K562 (cell line): ENCODE data around the gene BSDC1. TPM values are rescaled to one million over a fixed set of nuclear protein-coding genes. Genes with fewer than 3 reads are reported as not detected.

Source experiments
- BACH1 ChIP-seq: fragments of 200-800 bp; sonication (Bioruptor generic); IDR thresholded peaks from 2 replicates; pipeline ENCODE4 v1.6.1; 2016; ENCODE audit warnings: missing genetic modification characterization, missing compliant biosample characterization
- BCLAF1 ChIP-seq, 2 experiments: fragments of 450-650 bp in 1 of 2; IDR thresholded peaks; 2 replicates each; pipeline ENCODE4 v1.6.1; 2011 to 2017; ENCODE audit warnings: low read depth in 2 of 2, antibody characterized with exemption in 1 of 2, borderline replicate concordance in 1 of 2, low read length in 1 of 2, mild to moderate bottlenecking in 1 of 2, mixed read lengths in 1 of 2; ENCODE audit not compliant: control insufficient read depth in 1 of 2
- CREM ChIP-seq: IDR thresholded peaks from 2 replicates; pipeline ENCODE4 v1.6.1; 2014; ENCODE audit warnings: antibody characterized with exemption, low read depth
- DNMT1 ChIP-seq: fragments of 450-650 bp; IDR thresholded peaks from 2 replicates; pipeline ENCODE4 v1.6.1; 2016; ENCODE audit warnings: antibody characterized with exemption, mild to moderate bottlenecking
- ELF1 ChIP-seq: fragments of 200-800 bp; sonication (Bioruptor generic); IDR thresholded peaks from 2 replicates; pipeline ENCODE4 v1.6.1; 2016; ENCODE audit warnings: missing genetic modification characterization, missing compliant biosample characterization
- ILF3 ChIP-seq: fragments of 450-650 bp; IDR thresholded peaks from 2 replicates; pipeline ENCODE4 v1.6.1; 2018; ENCODE audit warnings: antibody characterized with exemption, mild to moderate bottlenecking, moderate library complexity, borderline replicate concordance
- MEIS2 ChIP-seq: fragments of 450-650 bp; IDR thresholded peaks from 2 replicates; pipeline ENCODE4 v1.6.1; 2014; ENCODE audit warnings: mild to moderate bottlenecking; ENCODE audit not compliant: partially characterized antibody
- MTF1 ChIP-seq: fragments of 250-450 bp; sonication (Bioruptor Pico); IDR thresholded peaks from 2 replicates; pipeline ENCODE4 v1.9.0; 2021; ENCODE audit warnings: moderate library complexity, mild to moderate bottlenecking, inconsistent platforms, borderline replicate concordance
- OTX1 ChIP-seq: fragments of 450-650 bp; formaldehyde crosslinking; IDR thresholded peaks from 2 replicates; pipeline ENCODE4 v1.4.0; 2022; ENCODE audit warnings: mild to moderate bottlenecking
- RBM39 ChIP-seq: fragments of 200-400 bp; formaldehyde crosslinking; optimal IDR thresholded peaks from 2 replicates; pipeline ENCODE3; 2018; ENCODE audit warnings: low read depth, low read length
- SMC3 ChIP-seq: conservative IDR thresholded peaks from 2 replicates; pipeline ENCODE4 v1.6.1; 2011; ENCODE audit warnings: low read depth, low read length, improper control_type of control experiment; ENCODE audit not compliant: insufficient read depth
- TAL1 ChIP-seq: fragments of 450-650 bp; IDR thresholded peaks from 2 replicates; pipeline ENCODE4 v1.6.1; 2016; ENCODE audit warnings: mild to moderate bottlenecking
- ZMIZ1 ChIP-seq, 2 experiments: fragments of 150-350 bp in 1 of 2; IDR thresholded peaks; 2 replicates each; pipeline ENCODE4 v1.6.1; 2012 to 2016; ENCODE audit warnings: low read depth in 2 of 2, low read length in 2 of 2, mild to moderate bottlenecking in 1 of 2, moderate library complexity in 1 of 2
- ZNF140 ChIP-seq: fragments of 250-450 bp; sonication (Bioruptor Pico); IDR thresholded peaks from 2 replicates; pipeline ENCODE4 v1.8.0; 2021; ENCODE audit warnings: moderate library complexity, mild to moderate bottlenecking, inconsistent platforms
- ZNF347 ChIP-seq: fragments of 450-650 bp; formaldehyde crosslinking; IDR thresholded peaks from 2 replicates; pipeline ENCODE4 v1.4.0; 2020; ENCODE audit warnings: low read depth, mild to moderate bottlenecking, moderate library complexity
- ZNF507 ChIP-seq: conservative IDR thresholded peaks from 2 replicates; pipeline ENCODE4 v1.6.1; 2017; ENCODE audit warnings: missing genetic modification characterization, missing compliant biosample characterization
- ZNF583 ChIP-seq: fragments of 250-450 bp; sonication (Bioruptor Pico); IDR thresholded peaks from 2 replicates; pipeline ENCODE4 v1.4.0; 2020
- polyA plus RNA-seq, 8 experiments: library from polyadenylated mRNA; depleted of rRNA in 4 of 8; stranded (reverse) in 5 of 8; unstranded in 3 of 8; fragments of >200 nt; fragmentation: Nextera tagmentation in 2 of 8; fragmentation: Illumina TruSeq in 1 of 8; extraction: Ambion mirVana in 2 of 8; extraction: Trizol in 1 of 8; gene quantifications; 2 replicates each; pipeline versions ENCODE4 v1.2.1 to v1.2.3, GENCODE V29; 2011 to 2014; ENCODE audit warnings: inconsistent platforms in 1 of 8, missing spikeins in 1 of 8
- total RNA-seq, 7 experiments: library from RNA; depleted of rRNA in 6 of 7; stranded (reverse); fragments of >200 nt in 6 of 7; fragmentation: Illumina TruSeq in 2 of 7; extraction: Trizol in 2 of 7; gene quantifications; 2 replicates each; pipeline versions ENCODE4 v1.2.1 to v1.2.3, GENCODE V29; 2011 to 2021; ENCODE audit warnings: low replicate concordance in 1 of 7
- TF ChIP-seq, protein P1 (sequence below): IDR thresholded peaks from 3 replicates; pipeline ENCODE4 v1.6.1; 2011; ENCODE audit warnings: borderline replicate concordance, mild to moderate bottlenecking, moderate library complexity; ENCODE audit not compliant: insufficient read length; ENCODE audit errors: extremely low read depth

The BSDC1 gene
- total and polyA plus RNA-seq, 9 of the 15 experiments (the other 6 are each of a cell fraction or from before 2014, with no cell fraction given), result 10.2 to 96.8 (median 73.1) TPM

DNA sequence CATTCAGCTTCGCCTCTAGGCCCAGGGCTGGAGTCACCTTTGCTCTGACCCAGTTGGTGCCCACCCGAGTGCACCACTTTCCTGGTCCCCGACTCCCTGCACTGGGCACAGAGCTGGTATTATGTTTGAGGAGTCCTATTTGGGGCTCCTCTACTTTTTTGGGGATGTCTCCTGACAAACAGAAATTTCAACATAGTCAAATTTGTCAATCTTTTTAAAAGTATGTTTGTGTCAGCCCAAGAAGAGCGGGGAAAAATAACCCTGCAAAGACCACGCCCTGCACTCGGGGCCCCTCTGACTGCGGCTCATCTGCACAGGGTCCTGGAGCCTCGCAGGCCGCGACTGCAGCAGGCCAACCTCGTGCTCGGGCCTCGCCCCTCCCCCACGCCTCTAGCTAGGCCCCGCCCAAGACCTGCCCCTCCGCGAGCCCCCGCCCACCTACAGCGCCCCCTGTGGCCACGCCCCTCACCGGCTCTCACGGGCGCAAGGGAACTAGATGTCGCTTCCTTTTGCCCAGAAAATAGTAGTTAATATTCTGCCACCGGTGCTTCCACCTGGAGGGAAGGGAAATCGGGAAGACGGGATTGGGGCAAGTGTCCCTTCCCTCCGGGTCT, 43.3 kb downstream of the BSDC1 start (continued):
- TF ChIP-seq, protein P1, sequence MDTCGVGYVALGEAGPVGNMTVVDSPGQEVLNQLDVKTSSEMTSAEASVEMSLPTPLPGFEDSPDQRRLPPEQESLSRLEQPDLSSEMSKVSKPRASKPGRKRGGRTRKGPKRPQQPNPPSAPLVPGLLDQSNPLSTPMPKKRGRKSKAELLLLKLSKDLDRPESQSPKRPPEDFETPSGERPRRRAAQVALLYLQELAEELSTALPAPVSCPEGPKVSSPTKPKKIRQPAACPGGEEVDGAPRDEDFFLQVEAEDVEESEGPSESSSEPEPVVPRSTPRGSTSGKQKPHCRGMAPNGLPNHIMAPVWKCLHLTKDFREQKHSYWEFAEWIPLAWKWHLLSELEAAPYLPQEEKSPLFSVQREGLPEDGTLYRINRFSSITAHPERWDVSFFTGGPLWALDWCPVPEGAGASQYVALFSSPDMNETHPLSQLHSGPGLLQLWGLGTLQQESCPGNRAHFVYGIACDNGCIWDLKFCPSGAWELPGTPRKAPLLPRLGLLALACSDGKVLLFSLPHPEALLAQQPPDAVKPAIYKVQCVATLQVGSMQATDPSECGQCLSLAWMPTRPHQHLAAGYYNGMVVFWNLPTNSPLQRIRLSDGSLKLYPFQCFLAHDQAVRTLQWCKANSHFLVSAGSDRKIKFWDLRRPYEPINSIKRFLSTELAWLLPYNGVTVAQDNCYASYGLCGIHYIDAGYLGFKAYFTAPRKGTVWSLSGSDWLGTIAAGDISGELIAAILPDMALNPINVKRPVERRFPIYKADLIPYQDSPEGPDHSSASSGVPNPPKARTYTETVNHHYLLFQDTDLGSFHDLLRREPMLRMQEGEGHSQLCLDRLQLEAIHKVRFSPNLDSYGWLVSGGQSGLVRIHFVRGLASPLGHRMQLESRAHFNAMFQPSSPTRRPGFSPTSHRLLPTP, result no peak
- TF ChIP-seq ZNF140 (CRISPR knock-in tag) (0 out of 2 replicates have a peak, but pooled peaks have one; percentile 42), ZNF347 (no peak), ILF3 (no peak), BACH1 (no peak), ZNF507 (tag) (no peak), MEIS2 (no peak), TAL1 (no peak), CREM (peak; percentile 41; the same call in 1 of the 2 replicates), DNMT1 (no peak), RBM39 (no peak), SMC3 (no peak), BCLAF1 (IDR thresholded peaks at IDR 0.05; ENCODE audit: borderline replicate concordance in 1 of 2, control insufficient read depth in 1 of 2, low read depth in 2 of 2, low read length in 1 of 2) (no peak), OTX1 (CRISPR knock-in tag) (0 out of 2 replicates have a peak, but pooled peaks have one; percentile 44), ZMIZ1 (IDR thresholded peaks at IDR 0.05; ENCODE audit: low read depth in 2 of 2, low read length in 2 of 2) (no peak), ZNF583 (peak; percentile 90; the same call in 1 of the 2 replicates), MTF1 (CRISPR knock-in tag) (no peak), ELF1 (peak; percentile 78; the same call in 1 of the 2 replicates)
